IPS-18c (cell line): Measurements from ENCODE around the gene PDZD2.
"Not testable (repeated sequence)": the region's sequence is repeated elsewhere in the genome, so short reads cannot be mapped to it uniquely, and the experiment has no call there.

ENCODE experiments used
- H3K4me3 ChIP-seq: 2 replicates; pipeline ENCODE4 v1.7.0; 2013; ENCODE audit warnings: low read depth, mild to moderate bottlenecking, low read length, moderate library complexity; ENCODE audit not compliant: insufficient read depth
- H3K9me3 ChIP-seq: one replicate; pipeline ENCODE4 v1.6.1; 2013; ENCODE audit warnings: mild to moderate bottlenecking, low read length, moderate library complexity; ENCODE audit not compliant: control insufficient read depth, insufficient read depth

Gene PDZD2

GRCh38 chr5:31975189-31975612 lies 336.3 kb downstream of the PDZD2 start:
- not testable (repeated sequence) for H3K4me3 ChIP-seq, H3K9me3 ChIP-seq

DNA sequence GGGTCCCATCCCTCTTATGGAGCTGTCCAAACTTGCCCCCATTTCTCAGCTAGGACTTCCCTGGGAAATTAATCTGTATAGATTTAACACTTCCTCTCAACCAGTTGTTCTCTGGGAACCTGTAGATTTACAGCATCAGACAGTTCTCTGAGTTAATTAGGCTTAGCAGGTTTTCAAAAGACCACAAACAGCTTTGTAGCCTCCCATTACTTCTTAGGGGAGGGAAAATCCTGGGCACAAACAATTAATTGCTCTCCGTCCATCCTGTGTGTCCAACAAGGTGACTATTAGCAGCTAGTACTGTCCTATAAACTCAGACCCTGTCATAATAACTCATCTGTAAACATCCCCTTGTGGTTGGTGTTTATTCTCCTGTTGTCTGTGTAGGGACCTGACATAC lies 337.2 kb downstream of the PDZD2 start:
- no peaks in the 10 kb centered on the region for H3K9me3 ChIP-seq
- H3K4me3 ChIP-seq, result no peak overlapping the region

GRCh38 chr5:31981361-31981945 lies 342.5 kb downstream of the PDZD2 start:
- no peak overlapping the region for H3K4me3 ChIP-seq
- H3K9me3 ChIP-seq, result no peaks in the 10 kb centered on the region

DNA sequence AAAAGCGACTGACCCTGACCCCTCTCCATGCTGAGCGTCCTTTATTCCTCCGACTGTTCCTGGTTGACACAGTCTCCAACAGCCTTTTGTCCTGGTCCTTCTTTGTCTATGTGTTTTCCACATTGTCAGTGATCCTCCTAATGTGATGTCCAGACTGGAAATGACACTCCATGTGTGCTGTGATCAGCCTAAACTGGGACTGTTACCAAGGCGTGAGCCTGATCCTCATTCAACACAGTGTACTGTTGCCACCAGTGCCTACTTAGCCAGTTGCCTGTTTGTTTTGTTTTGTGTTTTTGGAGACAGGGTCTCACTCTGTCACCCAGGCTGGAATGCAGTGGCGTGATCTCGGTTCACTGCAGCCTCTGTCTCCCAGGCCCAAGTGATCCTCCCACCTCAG lies 343.1 kb downstream of the PDZD2 start:
- H3K4me3 ChIP-seq, result no peak overlapping the region
- no peaks in the 10 kb centered on the region for H3K9me3 ChIP-seq

- H3K4me3 ChIP-seq, result no peak overlapping the region
Observed at GRCh38 chr5:31982621-31983020, 343.7 kb downstream of the PDZD2 start.

GRCh38 chr5:31983851-31984250 lies 344.9 kb downstream of the PDZD2 start:
- H3K4me3 ChIP-seq, result no peak overlapping the region
- peaks cover 3% of the 10 kb centered on the region for H3K9me3 ChIP-seq

More at GRCh38 chr5:31982621-31983020, 343.7 kb downstream of the PDZD2 start:
- peaks cover 3% of the 10 kb centered on the region for H3K9me3 ChIP-seq

DNA sequence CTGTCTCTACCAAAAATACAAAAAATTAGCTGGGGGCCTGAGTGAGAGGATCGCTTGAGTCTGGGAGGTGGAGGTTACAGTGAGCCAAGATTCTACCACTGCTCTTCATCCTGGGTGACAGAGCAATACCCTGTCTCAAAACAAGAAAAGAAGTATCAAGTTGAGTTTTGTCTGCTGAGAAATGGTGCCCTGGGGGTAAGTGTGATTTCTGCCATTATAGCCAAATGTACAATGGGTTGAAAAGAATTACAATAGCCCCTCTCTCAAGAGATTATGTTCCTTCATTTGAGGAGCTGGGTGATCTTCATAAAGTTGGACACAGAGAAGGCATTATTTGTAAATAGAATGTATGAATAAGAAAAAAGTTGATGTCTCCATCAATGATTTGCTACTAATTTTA lies 345.8 kb downstream of the PDZD2 start:
- no peak overlapping the region for H3K4me3 ChIP-seq
- peaks cover 3% of the 10 kb centered on the region for H3K9me3 ChIP-seq

DNA sequence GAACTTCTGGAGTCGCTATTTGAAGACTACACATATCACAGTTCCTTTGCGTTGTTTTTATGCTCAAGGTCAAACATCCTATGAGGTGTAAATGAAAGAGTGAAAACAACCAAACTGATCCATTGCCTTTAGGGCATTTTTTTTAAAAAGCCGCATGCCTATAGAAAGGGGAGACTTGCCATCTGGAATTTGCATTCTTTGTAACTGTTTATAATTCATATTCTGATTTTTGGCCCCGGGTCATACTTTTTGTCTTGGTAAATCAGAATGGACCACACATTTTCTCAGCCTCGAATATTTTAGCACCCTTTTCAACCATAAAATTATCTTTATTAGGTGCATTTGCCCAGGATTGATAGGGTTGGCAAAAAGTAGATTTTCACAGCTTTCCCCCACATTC lies 347.2 kb downstream of the PDZD2 start:
- no peak overlapping the region for H3K4me3 ChIP-seq
- H3K9me3 ChIP-seq, result peaks cover 3% of the 10 kb centered on the region

GRCh38 chr5:31987985-31988710 lies 349.2 kb downstream of the PDZD2 start:
- Histone ChIP-seq H3K9me3 (peaks cover 3% of the 10 kb centered on the region), H3K4me3 (no peak overlapping the region)

DNA sequence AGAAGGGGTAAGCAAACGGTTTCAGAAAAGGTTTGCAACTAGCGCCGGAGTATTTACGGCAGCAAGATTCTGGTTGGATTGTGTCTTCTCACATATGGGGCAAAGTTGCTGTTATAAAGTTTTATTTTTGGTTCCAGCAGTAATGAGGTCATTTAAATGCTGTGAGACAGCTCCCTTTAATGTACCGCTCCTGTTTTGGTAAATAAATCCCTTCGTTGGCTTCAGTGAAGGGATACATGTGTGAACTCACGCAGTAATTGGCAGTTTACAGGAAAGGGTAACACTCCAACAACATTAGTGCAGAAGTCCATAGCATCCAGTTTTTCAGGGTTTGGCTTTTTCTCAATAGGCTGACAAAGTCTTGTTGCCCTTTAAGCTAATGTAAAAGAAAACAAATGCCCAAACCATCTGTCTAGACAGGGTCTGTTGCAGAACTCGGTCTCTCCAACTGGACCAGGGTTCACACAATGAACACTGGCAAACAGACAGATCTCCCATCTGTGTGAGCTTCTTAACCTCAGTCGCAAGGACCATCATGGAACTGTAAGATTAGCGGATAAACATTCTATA lies 351.2 kb downstream of the PDZD2 start:
- H3K4me3 ChIP-seq, result no peak overlapping the region
- peaks cover 3% of the 10 kb centered on the region for H3K9me3 ChIP-seq

DNA sequence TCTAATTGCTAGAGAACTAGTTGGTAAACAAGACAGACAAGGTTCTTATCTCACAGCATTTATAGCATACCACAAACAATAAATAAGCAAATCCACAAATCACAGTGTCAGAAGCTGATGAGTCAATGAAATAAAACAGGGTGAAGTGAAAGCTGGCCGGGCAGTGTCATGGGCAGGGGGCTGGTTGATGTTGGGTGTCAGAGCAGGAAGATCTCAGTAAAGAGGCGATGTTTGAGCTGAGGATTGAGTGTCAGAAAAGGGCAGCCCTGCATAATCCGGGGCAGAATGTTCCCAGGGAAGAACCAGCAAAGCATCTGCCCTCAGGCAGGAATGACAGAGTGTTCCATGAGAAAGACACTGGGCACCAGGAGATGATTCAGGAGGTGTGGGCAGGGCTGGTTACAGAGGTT lies 351.8 kb downstream of the PDZD2 start:
- Histone ChIP-seq H3K9me3 (peaks cover 3% of the 10 kb centered on the region), H3K4me3 (no peak overlapping the region)

GRCh38 chr5:31992377-31992776 lies 353.4 kb downstream of the PDZD2 start:
- Histone ChIP-seq H3K9me3 (peaks cover 2% of the 10 kb centered on the region), H3K4me3 (no peak overlapping the region)

- H3K4me3 ChIP-seq, result no peak overlapping the region
Observed at GRCh38 chr5:31993165-31993961, 354.4 kb downstream of the PDZD2 start.

GRCh38 chr5:31995006-31995405 lies 356.1 kb downstream of the PDZD2 start:
- Histone ChIP-seq H3K4me3 (no peak overlapping the region), H3K9me3 (no peaks in the 10 kb centered on the region)

More at GRCh38 chr5:31993165-31993961, 354.4 kb downstream of the PDZD2 start:
- no peaks in the 10 kb centered on the region for H3K9me3 ChIP-seq

- Histone ChIP-seq H3K4me3 (no peak overlapping the region), H3K9me3 (no peaks in the 10 kb centered on the region)
Observed at GRCh38 chr5:31995714-31996113, 356.8 kb downstream of the PDZD2 start.

DNA sequence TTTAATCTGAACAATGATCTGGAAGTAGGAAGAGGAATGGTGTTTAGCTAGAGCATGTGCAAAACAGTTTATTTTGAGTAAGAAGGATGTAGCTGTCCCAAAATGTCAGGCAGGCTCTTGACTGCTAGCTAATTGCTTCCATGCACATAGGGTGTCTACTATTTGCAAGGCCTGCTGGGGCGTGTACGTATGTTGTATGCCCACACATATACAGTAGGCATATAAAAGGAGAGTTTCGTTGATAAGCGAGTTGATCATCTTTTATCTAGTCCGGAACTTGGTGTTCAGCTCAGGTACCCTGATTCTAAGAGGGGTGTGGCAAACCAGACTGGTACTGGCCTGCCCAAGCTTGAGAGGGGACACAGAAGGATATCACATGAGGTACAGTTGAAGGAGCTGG lies 358.0 kb downstream of the PDZD2 start:
- H3K4me3 ChIP-seq, result no peak overlapping the region
- no peaks in the 10 kb centered on the region for H3K9me3 ChIP-seq

GRCh38 chr5:31999470-31999869 lies 360.5 kb downstream of the PDZD2 start:
- H3K4me3 ChIP-seq, result no peak overlapping the region

DNA sequence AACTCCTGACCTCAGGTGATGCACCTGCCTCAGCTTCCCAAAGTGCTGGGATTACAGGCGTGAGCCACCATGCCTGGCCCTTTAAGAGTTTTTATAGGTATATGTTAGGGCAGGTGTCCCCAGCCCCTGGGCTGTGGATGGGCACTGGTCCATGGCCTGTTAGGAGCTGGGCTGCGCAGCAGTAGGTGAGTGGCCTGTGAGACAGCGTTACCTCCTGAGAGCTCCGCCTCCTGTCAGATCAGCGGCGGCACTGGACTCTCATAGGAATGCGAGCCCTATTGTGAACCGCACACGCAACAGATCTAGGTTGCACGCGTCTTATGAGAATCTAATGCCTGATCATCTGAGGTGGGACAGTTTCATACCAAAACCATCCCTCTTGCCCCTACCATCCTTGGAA lies 361.8 kb downstream of the PDZD2 start:
- H3K4me3 ChIP-seq, result no peak overlapping the region
- no peaks in the 10 kb centered on the region for H3K9me3 ChIP-seq

More at GRCh38 chr5:31999470-31999869, 360.5 kb downstream of the PDZD2 start:
- H3K9me3 ChIP-seq, result no peaks in the 10 kb centered on the region
